Hepatic stellate cell (primary cell): ENCODE measurements around the gene BAIAP2.

Source experiments
- DNase-seq: peaks from one replicate; pipeline ENCODE4 v3.0.0; 2011; ENCODE audit warnings: low spot score

The BAIAP2 gene

DNA sequence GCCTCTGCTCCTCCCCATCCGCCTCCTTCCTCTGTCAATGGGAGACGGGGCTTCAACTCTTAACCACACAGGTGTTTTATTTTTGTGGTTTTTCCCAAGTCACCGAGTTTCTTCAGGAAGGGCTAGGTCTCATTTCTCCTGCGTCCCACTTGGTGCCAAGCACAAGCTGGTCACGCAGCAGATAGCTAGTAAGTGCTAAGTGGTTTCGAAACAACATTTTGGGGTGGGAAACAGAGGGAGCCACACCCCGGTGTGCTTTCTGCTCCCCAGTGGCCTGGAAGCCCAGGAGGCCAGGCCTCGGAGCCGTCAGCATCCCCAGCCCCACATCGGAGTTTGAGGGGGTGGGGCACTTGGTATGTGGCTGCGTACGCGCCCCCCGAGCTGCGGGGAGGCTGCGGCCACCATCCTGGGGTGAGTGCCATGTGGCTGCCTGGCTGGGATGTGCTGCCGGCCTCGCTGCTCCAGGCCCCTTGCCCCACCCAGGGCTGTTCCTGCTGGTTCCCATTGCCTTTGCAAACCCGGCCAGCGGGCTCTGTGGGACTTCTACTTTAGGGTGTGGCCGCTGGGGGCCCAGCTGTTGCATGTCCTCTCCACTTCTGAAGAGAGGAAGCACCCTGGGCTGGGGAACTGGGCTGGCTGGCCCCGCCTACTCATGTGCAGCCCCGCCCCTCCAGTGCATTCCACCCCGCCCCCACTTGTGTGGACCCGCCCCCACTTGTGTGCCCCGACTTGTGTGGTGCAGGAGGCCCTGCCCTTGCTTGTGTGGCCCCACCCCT, 55.6 kb downstream of the BAIAP2 start:
- DNase-seq: no peak

DNA sequence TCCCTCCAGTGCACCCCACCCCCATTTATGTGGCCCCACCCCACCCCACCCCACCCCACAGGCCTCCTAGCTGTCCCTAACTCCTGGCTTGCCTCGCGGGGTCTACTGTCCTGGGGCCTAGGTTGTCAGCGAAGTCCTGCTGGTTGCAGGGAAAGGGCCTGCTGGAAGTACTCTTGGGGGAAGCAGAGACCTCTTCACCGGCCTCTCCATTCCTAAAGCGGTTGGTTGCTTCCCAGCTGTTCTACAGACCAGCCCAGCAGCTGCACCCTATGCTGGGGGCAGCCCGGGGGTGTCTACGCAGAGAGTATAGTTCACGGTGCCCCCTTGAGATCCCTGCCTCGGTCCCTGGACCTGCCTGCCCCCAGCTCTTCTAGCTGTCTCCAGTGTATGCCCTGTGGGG, 56.2 kb downstream of the BAIAP2 start:
- no peak for DNase-seq

DNA sequence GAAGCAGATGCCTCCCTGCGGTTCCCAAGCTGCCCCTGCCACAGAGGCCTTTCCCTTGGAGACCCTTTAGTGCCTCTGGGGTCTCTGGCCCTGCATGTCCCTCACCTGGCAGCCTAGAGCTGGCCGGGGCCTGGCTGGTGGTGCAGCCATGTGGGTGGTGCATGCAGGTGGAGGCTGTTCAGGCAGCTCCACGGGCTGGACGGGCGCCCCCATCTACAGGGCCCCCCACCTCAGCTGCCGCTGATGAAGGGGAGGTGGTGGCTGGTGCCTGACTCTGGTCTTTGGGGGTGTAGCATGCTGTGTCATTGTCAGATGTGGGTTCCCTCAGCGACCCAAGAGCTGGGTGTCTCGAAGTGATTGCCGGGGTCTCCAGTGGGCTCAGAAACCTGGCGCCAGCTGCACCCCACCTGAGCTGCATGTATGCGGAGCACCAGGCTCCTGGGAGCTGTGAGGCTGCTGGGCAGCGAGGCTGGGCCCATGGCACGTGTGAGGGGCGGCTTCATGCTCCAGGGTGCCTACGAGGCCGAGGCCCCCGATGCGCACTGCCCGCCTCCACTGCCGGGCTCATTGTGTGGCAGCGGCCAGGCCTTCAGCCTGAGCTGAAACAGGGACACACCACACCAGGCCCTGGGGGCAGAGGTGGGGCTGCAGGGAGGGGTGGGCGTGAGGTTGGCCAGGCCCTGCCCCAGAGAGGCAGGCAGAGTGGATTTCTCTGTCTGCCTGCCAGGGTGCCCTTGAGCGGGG, 57.0 kb downstream of the BAIAP2 start:
- DNase-seq: no peak

DNA sequence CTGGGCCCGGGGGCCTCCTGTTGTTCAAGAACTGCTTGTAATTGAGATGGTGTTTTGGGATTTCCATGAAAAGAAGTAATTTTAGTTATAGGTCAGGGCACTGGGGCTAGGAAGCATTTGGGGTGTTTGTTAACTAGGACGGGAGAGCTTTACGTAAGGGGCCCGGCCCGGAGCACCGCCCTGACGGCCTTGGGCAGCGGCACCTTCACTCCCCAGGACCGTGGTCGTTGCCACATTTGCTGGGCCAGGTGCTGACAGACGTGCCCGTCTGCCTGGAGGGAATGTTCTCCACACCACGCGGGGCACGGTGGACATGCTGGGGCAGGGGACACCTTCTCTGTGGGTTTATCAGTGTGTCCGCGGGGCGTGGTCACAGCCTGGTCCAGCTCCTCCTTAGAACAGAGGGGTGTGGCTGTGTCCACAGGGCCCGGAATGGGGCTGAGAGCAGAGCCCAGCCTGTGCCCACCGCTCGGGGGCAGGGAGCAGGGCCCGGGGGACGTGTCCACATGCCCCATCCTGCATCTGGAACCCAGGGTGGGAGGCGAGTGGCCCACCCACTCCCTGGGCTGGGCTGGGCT, 57.7 kb downstream of the BAIAP2 start:
- no peak for DNase-seq

DNA sequence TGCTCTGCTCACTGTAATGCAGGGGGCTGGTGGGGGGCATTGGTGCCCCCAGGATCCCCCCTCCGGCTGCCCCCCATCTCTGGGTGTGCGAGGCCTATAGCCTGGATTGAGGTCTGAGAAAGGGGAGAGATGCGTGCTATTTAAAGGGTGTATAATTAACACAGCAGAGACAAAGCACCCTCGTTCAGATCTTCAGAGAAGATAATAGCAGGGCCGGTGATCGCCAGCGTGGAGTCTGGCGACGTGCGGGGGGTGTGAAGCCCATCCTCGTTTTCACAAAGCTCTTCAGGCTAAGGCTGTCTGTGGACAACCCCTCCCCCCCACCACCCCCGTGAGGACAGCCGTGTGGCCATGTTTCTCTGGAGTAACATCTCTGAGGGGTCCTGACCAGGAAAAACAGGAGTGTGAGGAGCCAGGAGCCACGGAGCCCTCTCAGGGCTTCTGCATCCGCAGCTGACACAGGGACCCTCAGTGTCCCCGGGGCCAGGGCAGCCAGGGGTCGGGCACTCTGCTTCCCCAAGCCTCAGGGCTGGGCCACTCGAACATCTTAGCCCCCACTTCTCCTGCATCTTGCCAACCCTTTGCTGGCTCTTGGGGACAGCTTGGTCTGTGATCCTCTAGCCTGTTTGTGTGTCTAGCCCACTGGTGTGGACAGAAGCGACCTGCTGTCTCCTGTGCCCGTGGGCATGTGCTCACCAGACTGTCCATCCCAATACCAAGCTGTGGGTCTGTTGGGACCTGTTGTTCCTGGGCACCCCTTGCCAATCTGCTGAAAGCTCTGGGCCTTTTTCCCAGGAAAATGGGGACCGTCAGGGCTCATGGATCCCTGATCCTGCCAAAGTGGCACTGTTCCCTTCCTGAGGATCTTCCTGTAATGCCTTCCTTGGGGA, 58.9 kb downstream of the BAIAP2 start:
- DNase-seq: no peak

- DNase-seq: peak; percentile 100
These were observed 59.8 kb downstream of the BAIAP2 start for GRCh38 chr17:81094509-81095382.

GRCh38 chr17:81095383-81095762, 60.4 kb downstream of the BAIAP2 start:
- no peak for DNase-seq

DNA sequence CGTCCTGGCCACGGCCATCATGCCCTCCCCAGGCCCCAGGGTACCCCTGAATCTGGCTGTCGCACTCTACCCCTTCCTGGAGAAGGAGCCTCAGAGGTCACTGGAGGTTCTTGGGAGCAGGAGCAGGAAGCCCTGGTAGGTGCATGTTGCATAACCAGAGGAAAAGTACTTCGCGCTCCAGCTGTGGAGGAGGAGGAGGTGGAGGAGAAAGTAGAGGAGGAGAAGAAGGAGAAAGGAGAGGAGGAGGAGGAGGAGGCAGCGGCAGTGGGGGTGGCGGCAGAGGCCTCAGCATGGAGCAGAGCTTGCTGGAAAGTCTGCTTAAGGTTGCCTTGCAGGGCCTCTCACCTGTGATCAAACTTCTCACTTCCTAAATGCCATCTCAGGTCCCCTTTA, 61.8 kb downstream of the BAIAP2 start:
- DNase-seq: no peak

- peak; percentile 92 for DNase-seq
These were observed 62.4 kb downstream of the BAIAP2 start for GRCh38 chr17:81097134-81097942.

GRCh38 chr17:81097943-81098308, 63.0 kb downstream of the BAIAP2 start:
- DNase-seq: peak; percentile 51

DNA sequence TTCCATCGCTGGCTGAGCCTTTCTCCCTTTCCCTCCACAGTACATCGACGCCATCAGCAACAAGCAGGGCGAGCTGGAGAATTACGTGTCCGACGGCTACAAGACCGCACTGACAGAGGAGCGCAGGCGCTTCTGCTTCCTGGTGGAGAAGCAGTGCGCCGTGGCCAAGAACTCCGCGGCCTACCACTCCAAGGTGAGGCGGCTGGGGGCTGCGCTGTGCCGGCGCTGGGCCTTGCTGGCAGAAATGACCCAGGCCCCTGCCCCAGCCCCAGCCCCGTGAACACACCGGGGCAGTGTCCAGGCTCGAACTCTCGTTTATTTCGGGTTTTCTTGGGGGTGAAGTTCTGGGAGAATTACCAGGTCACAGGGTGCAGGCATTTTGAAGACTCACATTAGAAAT, 64.9 kb downstream of the BAIAP2 start:
- no peak for DNase-seq

GRCh38 chr17:81100668-81101067, 65.7 kb downstream of the BAIAP2 start:
- DNase-seq: no peak

DNA sequence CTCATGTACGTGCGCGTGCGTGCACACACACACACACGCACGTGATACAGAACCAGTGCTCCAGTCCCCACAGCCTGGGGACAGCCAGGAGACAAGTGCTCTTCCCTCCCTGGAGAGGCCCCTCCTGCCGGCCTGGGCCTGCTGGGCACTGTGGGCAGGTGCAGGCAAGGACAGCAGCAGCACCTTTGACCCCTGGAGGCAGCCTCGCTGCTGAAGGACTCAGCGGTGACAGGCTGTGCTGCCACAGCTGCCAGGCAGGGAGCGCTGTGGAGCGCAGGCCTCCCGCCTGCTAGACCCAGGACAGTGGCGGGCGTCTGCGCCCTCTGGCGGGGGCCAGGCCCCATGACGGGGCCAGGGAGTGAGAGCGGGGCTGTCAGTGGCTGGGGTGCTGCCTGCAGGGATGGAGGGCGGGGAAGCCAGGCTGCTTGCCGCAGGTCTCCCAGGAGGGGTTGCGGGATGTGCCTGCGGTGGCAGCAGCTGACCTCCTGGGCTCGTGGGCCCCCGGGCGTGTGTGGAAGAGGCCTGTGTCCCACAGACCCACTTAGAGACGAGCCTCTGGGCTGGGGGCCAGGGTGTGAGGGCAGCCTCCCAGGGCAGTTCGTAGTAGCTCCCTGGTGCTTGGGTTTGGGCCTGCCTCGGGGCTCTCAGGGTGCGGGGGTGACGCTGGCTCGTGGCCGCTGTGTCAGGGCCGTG, 66.8 kb downstream of the BAIAP2 start:
- peak; percentile 97 for DNase-seq

GRCh38 chr17:81102352-81102751, 67.4 kb downstream of the BAIAP2 start:
- DNase-seq: no peak

DNA sequence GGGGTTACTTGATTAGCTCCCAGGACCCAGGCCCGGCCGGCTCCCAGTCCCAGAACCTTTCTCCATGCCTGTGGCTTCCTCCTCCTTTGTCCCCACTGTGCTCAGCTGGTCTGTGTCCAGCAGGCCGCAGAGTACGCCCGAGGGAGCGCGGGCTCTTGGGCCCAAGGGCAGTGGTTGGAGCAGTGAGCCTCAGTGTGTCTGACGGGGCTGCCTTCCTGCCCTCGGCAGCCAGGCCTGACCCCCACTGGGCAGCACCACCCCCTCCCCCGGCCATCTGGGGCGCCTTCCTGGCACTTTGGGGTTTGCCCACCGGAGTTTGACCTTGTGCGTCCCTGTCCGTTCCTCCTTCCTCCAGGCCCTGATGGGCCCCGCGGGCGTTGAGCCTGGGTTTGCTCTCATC, 67.9 kb downstream of the BAIAP2 start:
- no peak for DNase-seq

GRCh38 chr17:81103379-81103778, 68.4 kb downstream of the BAIAP2 start:
- DNase-seq: no peak

- DNase-seq: no peak
These were observed 71.8 kb downstream of the BAIAP2 start for GRCh38 chr17:81106716-81107115.

GRCh38 chr17:81108220-81108619, 73.3 kb downstream of the BAIAP2 start:
- no peak for DNase-seq

DNA sequence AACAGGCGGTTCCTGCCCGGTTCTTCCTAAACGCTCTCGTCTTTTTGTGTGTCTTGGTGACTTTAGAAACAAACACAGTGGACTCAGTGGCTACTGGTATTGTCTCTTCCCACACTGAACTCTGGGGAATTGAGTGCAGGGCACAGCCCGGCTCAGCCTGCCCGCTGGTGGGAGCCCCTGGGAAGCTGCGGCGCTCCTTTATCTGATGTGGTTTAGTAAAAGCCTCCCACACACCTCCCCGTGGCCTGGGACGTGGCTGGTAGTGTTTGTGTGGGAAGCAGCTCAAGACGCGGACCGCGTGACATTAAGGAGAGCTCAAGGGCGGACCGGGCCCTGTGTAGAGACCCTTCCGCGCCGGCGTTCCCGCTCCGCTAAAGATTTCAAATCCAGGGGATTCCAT, 75.0 kb downstream of the BAIAP2 start:
- no peak for DNase-seq

DNA sequence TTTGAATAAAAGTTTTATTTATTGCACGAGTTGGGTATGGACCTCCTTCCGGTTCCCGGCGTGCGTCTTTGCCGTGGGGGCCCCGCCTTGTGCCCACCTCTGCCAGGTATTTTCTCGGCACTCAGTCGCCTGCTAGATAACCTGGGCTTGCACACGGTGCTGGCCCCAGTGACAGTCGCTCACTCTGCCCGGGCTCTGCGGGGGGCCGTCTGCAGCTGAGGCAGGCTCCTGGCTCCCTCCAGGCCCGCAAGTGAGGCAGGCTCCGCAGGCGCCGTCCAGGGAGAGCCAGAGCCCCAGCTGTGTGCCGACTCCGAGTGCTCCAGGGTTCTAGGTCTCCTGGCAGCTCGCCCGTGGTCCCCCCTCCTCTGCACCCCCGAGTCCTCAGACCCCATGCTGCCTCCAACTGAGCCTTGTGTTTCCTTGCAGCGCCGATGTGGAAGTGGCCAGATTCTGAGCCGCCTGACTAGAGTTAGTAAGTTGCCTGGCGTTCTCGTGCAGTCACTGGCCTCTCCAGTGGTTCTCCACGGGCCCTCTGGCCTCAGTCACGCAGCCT, 75.6 kb downstream of the BAIAP2 start:
- no peak for DNase-seq
